Measurements from ENCODE around the gene ARMC8. TPM values are rescaled to one million over a fixed set of nuclear protein-coding genes. Genes with fewer than 3 reads are reported as not detected.

ARMC8 gene
- total RNA-seq, 1 experiment from 2014 or later: 63.6 TPM

DNA sequence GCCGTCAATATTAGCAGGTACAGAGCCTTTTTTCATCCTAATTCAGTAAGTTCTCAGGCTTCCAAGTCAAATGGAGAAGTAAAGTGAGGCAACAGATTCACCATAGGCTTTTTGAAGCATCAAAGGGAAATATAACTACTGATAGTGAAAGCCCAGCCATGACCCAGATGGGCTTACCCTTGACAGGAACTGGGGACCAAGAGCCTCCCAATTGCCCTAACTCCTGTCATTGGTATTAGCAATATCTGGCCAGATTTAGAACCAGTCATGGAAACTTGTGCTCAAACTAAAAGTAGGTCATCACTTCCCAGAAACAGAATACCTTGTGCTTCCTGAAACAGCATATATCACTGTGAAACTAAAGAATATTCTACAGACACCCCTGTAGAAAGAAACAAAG lies 109.5 kb downstream of the ARMC8 start:
- no peak overlapping the region for H3K4me2 ChIP-seq (ENCODE audit: insufficient read depth, insufficient read length, low read length)

More for the DNA sequence above, 109.5 kb downstream of the ARMC8 start:
- H3K9ac ChIP-seq (ENCODE audit: extremely low read depth, insufficient read length, low read length): no peak overlapping the region
- H4K5ac ChIP-seq (ENCODE audit: insufficient read length, low read depth, low read length): no peak overlapping the region
- H3K4me1 Mint-ChIP-seq: no peaks in the 10 kb centered on the region
- peaks cover 8 to 42% (median 25%) of the 10 kb centered on the region in 3 experiments; a peak in 6 of 7 replicates for H3K36me3 Mint-ChIP-seq (ENCODE audit: insufficient read depth in 1 of 3, low read depth in 3 of 3)
- no peak overlapping the region for H2BK12ac ChIP-seq (ENCODE audit: insufficient read length, low read depth, low read length)
- no peaks in the 10 kb centered on the region for H3K79me2 ChIP-seq (ENCODE audit: insufficient read depth, low read length)
- TF ChIP-seq, protein P1, sequence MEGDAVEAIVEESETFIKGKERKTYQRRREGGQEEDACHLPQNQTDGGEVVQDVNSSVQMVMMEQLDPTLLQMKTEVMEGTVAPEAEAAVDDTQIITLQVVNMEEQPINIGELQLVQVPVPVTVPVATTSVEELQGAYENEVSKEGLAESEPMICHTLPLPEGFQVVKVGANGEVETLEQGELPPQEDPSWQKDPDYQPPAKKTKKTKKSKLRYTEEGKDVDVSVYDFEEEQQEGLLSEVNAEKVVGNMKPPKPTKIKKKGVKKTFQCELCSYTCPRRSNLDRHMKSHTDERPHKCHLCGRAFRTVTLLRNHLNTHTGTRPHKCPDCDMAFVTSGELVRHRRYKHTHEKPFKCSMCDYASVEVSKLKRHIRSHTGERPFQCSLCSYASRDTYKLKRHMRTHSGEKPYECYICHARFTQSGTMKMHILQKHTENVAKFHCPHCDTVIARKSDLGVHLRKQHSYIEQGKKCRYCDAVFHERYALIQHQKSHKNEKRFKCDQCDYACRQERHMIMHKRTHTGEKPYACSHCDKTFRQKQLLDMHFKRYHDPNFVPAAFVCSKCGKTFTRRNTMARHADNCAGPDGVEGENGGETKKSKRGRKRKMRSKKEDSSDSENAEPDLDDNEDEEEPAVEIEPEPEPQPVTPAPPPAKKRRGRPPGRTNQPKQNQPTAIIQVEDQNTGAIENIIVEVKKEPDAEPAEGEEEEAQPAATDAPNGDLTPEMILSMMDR (conservative IDR thresholded peaks at IDR 0.05): no peak
- no peaks in the 10 kb centered on the region for H3K4me1 ChIP-seq (ENCODE audit: insufficient read depth, low read length)
- H2BK15ac ChIP-seq (ENCODE audit: low read depth, low read length): no peak overlapping the region
- H3K4ac ChIP-seq (ENCODE audit: low read depth, low read length): no peak overlapping the region
- no peak overlapping the region for H3K14ac ChIP-seq (ENCODE audit: insufficient read depth, low read length)
- no peak overlapping the region for H4K91ac ChIP-seq (ENCODE audit: insufficient read length, low read depth, low read length)
- H4K20me1 ChIP-seq (ENCODE audit: control insufficient read depth, insufficient read depth, insufficient read length): no peaks in the 10 kb centered on the region
- no peaks in the 10 kb centered on the region for H3K9me3 Mint-ChIP-seq
- no peaks in the 10 kb centered on the region for H3K23me2 ChIP-seq (ENCODE audit: insufficient read length, low read depth, low read length, poor library complexity, severe bottlenecking)
- no CpG with 5 or more reads among the region's 1 CpG for WGBS (ENCODE audit: extremely low coverage, insufficient read length, low lambda C conversion rate)
- H3K27ac ChIP-seq (ENCODE audit: insufficient read length, low read depth, low read length): no peak overlapping the region
- no peak overlapping the region for H2BK120ac ChIP-seq (ENCODE audit: low read depth, low read length, poor library complexity, severe bottlenecking)
- H2AFZ ChIP-seq (ENCODE audit: low read length): no peak overlapping the region
- H3K56ac ChIP-seq (ENCODE audit: insufficient read length, low read depth, low read length): no peak overlapping the region
- H3K27me3 Mint-ChIP-seq (ENCODE audit: low read depth): no peaks in the 10 kb centered on the region
- no peak overlapping the region for H3T11ph ChIP-seq (ENCODE audit: low read length)
- H3K18ac ChIP-seq (ENCODE audit: insufficient read length, low read depth, low read length): no peak overlapping the region
- no peaks in the 10 kb centered on the region for H3K79me1 ChIP-seq (ENCODE audit: insufficient read depth, low read depth, low read length, poor library complexity, severe bottlenecking)
- H3K9me3 ChIP-seq (ENCODE audit: control insufficient read depth, low read depth, low read length): no peaks in the 10 kb centered on the region
- no peak for DNase-seq
- H3K23ac ChIP-seq (ENCODE audit: insufficient read length, low read depth, low read length): no peak overlapping the region
- no peak overlapping the region for H2BK5ac ChIP-seq (ENCODE audit: insufficient read length, low read length)
- no peak overlapping the region for H3K27ac Mint-ChIP-seq
- H2BK20ac ChIP-seq (ENCODE audit: low read depth, low read length, poor library complexity, severe bottlenecking): no peak overlapping the region
- no peak overlapping the region for H3K4me3 Mint-ChIP-seq
- no peaks in the 10 kb centered on the region; the same call in 1 of the 2 replicates for H3K27me3 ChIP-seq (ENCODE audit: insufficient read depth, low read length)
- H4K8ac ChIP-seq (replicated peaks; ENCODE audit: insufficient read length, low read depth, low read length): no peak overlapping the region
- H2AK5ac ChIP-seq (ENCODE audit: insufficient read length, low read length): no peak overlapping the region

All from H9 (cell line).